Measurements from ENCODE around the gene FADS2. TPM values are rescaled to one million over a fixed set of nuclear protein-coding genes. Genes with fewer than 3 reads are reported as not detected.

The FADS2 gene
- total RNA-seq, 1 experiment from 2014 or later = 423 TPM

- Mint-ChIP-seq H3K36me3 (peaks cover 35% of the 10 kb centered on the region), H3K4me3 (peak overlapping the region; percentile 94), H3K4me1 (peaks cover 23% of the 10 kb centered on the region), H3K27me3 (ENCODE audit: low read depth) (no peaks in the 10 kb centered on the region; the same call in 1 of the 2 replicates), H3K9me3 (peaks cover 4% of the 10 kb centered on the region; the same call in 1 of the 2 replicates), H3K27ac (peak overlapping the region; percentile 99)
- ChIA-PET POLR2A (interaction anchor here (0.8 to 3.2 kb wide), 16 partner anchors 10 to 292 kb away, joined by 3 to 66 read pairs (median 4); partner anchors contain the start of genes FADS2, FEN1 and TMEM258), CTCF (interaction anchor here (0.5 to 5.8 kb wide), 23 partner anchors 12 to 560 kb away, joined by 3 to 64 read pairs (median 8); partner anchors contain the start of genes FADS2, FEN1 and TMEM258)
- ATAC-seq (peak; percentile 35), DNase-seq (ENCODE audit: low spot score) (peak; percentile 78)
- TF ChIP-seq NR2C2 (CRISPR knock-in tag; IDR thresholded peaks at IDR 0.05) (no peak), ATF1 (CRISPR knock-in tag; IDR thresholded peaks at IDR 0.05) (no peak), ZSCAN18 (CRISPR knock-in tag; IDR thresholded peaks at IDR 0.05) (no peak), JUN (CRISPR knock-in tag; IDR thresholded peaks at IDR 0.05) (peak; percentile 27; the same call in 1 of the 2 replicates), ETV6 (CRISPR knock-in tag; IDR thresholded peaks at IDR 0.05) (0 out of 2 replicates have a peak, but pooled peaks have one; percentile 36), ATF2 (CRISPR knock-in tag; IDR thresholded peaks at IDR 0.05; ENCODE audit: borderline replicate concordance, low read depth) (no peak), E2F1 (CRISPR knock-in tag; IDR thresholded peaks at IDR 0.05) (peak; percentile 60; the same call in 1 of the 2 replicates), NFE2L1 (CRISPR knock-in tag; IDR thresholded peaks at IDR 0.05) (0 out of 2 replicates have a peak, but pooled peaks have one; percentile 9), RORB (CRISPR knock-in tag; IDR thresholded peaks at IDR 0.05) (no peak), ZNF425 (CRISPR knock-in tag; conservative IDR thresholded peaks at IDR 0.05) (no peak), MXD4 (CRISPR knock-in tag; IDR thresholded peaks at IDR 0.05; ENCODE audit: borderline replicate concordance) (no peak), CREB1 (CRISPR knock-in tag; IDR thresholded peaks at IDR 0.05) (0 out of 2 replicates have a peak, but pooled peaks have one; percentile 28), HMGA2 (CRISPR knock-in tag; IDR thresholded peaks at IDR 0.05) (no peak), CTCF (IDR thresholded peaks at IDR 0.05) (peak; percentile 1; the same call in 1 of the 2 replicates), TEAD4 (CRISPR knock-in tag; IDR thresholded peaks at IDR 0.05) (0 out of 2 replicates have a peak, but pooled peaks have one; percentile 38), NR1H2 (CRISPR knock-in tag; IDR thresholded peaks at IDR 0.05) (no peak), MAX (CRISPR knock-in tag; IDR thresholded peaks at IDR 0.05) (0 out of 2 replicates have a peak, but pooled peaks have one; percentile 13), USF1 (CRISPR knock-in tag; IDR thresholded peaks at IDR 0.05) (peak; percentile 21; the same call in 1 of the 2 replicates), TEAD1 (CRISPR knock-in tag; IDR thresholded peaks at IDR 0.05) (peak; percentile 28), CREM (CRISPR knock-in tag; IDR thresholded peaks at IDR 0.05) (no peak), ARID4B (CRISPR knock-in tag; IDR thresholded peaks at IDR 0.05; ENCODE audit: borderline replicate concordance) (peak; percentile 48; the same call in 1 of the 2 replicates), ZNF138 (CRISPR knock-in tag; conservative IDR thresholded peaks at IDR 0.05) (no peak)
Measured at GRCh38 chr11:61815790-61816735, 12.0 kb upstream of the FADS2 start.

Data from WTC11 (cell line).